K562 (cell line): ENCODE results near the gene C10orf143. TPM values are rescaled to one million over a fixed set of nuclear protein-coding genes. Genes with fewer than 3 reads are reported as not detected.

Source experiments
- ATAC-seq: fragments of 200-7000 bp; cut with Tn5 transposase; 3 replicates; pipeline ENCODE4 v1.9.1; 2020; ENCODE audit warnings: moderate library complexity
- BruUV-seq: library from RNA; stranded (reverse); fragments of 400-500 nt; replicated peaks from 2 replicates; lab custom pipeline; 2021; lab: Mats Ljungman, UMichigan
- CTCF ChIA-PET: fragments of 300-600 bp; formaldehyde crosslinking; extraction: SDS; loops from one replicate; lab custom pipeline; 2021; ENCODE audit warnings: low intra/inter-chr PET ratio; lab: Yijun Ruan, JAX
- POLR2A ChIA-PET: fragments of 300-600, 350-650 bp; sonication (Branson Sonifier 250); formaldehyde crosslinking; extraction: SDS; loops from one replicate; lab custom pipeline; 2021; ENCODE audit warnings: antibody characterized with exemption, inconsistent platforms; lab: Yijun Ruan, JAX
- DNase-seq, 4 experiments: peaks; one replicate each; pipeline versions ENCODE4 v3.0.0 to v3.0.0-alpha.2; 2011 to 2018; ENCODE audit warnings: low spot score in 3 of 4, mixed read lengths in 3 of 4; ENCODE audit errors: extremely low read depth in 1 of 4
- FAIRE-seq: peaks from 2 replicates; lab custom pipeline; 2011; peaks lifted over from hg19 to GRCh38; lab: Jason Lieb, UNC
- H2AFZ ChIP-seq: 2 replicates; pipeline ENCODE4 v1.6.0; 2011; ENCODE audit warnings: low read depth, low read length, control low read depth, inconsistent platforms
- H3K27ac ChIP-seq: fragments of 200-600 bp; 3 replicates; pipeline ENCODE4 v1.8.0; 2011; ENCODE audit warnings: low read depth, mild to moderate bottlenecking, control low read depth, inconsistent platforms, low read length, moderate library complexity, mixed read lengths; ENCODE audit errors: extremely low read depth
- H3K27me3 ChIP-seq, 2 experiments: fragments of 300-600 bp in 1 of 2; 2 replicates in 1 of 2; 3 replicates in 1 of 2; pipeline versions ENCODE4 v1.6.0 to v1.8.0; 2011; ENCODE audit warnings: inconsistent platforms in 2 of 2, low read length in 2 of 2, mild to moderate bottlenecking in 1 of 2, mixed read lengths in 1 of 2, moderate library complexity in 1 of 2; ENCODE audit not compliant: control insufficient read depth in 2 of 2, insufficient read depth in 2 of 2
- H3K36me3 ChIP-seq: fragments of 300-600 bp; 3 replicates; pipeline ENCODE4 v1.8.0; 2011; ENCODE audit warnings: mild to moderate bottlenecking, low read length, inconsistent platforms; ENCODE audit not compliant: control insufficient read depth, insufficient read depth
- H3K4me1 ChIP-seq, 2 experiments: fragments of 200-600 bp in 1 of 2; replicated peaks in 1 of 2; 2 replicates in 1 of 2; 3 replicates in 1 of 2; pipeline versions ENCODE4 v1.5.1 to v1.8.0; 2011; ENCODE audit warnings: inconsistent platforms in 2 of 2, low read length in 2 of 2, mild to moderate bottlenecking in 1 of 2, mixed read lengths in 1 of 2, moderate library complexity in 1 of 2; ENCODE audit not compliant: control insufficient read depth in 2 of 2, insufficient read depth in 2 of 2
- H3K4me2 ChIP-seq: 2 replicates; pipeline ENCODE4 v1.6.1; 2011; ENCODE audit warnings: low read length, control low read depth, inconsistent platforms, mixed read lengths; ENCODE audit not compliant: insufficient read depth
- H3K4me3 ChIP-seq: fragments of 200-600 bp; sonication (generic), shearing (Covaris generic); 2 replicates; pipeline ENCODE4 v1.5.1; 2016; ENCODE audit warnings: control low read depth, inconsistent platforms
- H3K79me2 ChIP-seq: fragments of 200-600 bp; 3 replicates; pipeline ENCODE4 v1.8.0; 2011; ENCODE audit warnings: low read length, inconsistent platforms; ENCODE audit not compliant: control insufficient read depth, insufficient read depth
- H3K9ac ChIP-seq, 2 experiments: 2 replicates each; pipeline versions ENCODE4 v1.6.0 to v1.6.1; 2011; ENCODE audit warnings: low read depth in 2 of 2, low read length in 2 of 2, control low read depth in 1 of 2, inconsistent platforms in 1 of 2, mild to moderate bottlenecking in 1 of 2, mixed read lengths in 1 of 2; ENCODE audit not compliant: insufficient read depth in 1 of 2
- H3K9me1 ChIP-seq: one replicate; pipeline ENCODE4 v1.6.0; 2011; ENCODE audit warnings: inconsistent platforms, mild to moderate bottlenecking, low read length, moderate library complexity; ENCODE audit not compliant: control insufficient read depth, insufficient read depth
- H3K9me3 ChIP-seq: replicated peaks from 2 replicates; pipeline ENCODE4 v1.5.1; 2011; ENCODE audit warnings: low read depth, low read length, inconsistent platforms; ENCODE audit not compliant: control insufficient read depth, insufficient read depth
- H4K20me1 ChIP-seq: replicated peaks from 2 replicates; pipeline ENCODE4 v1.6.1; 2011; ENCODE audit warnings: low read length, inconsistent platforms, mixed read lengths; ENCODE audit not compliant: control insufficient read depth, insufficient read depth
- BMI1 ChIP-seq: fragments of 150-350 bp; IDR thresholded peaks from 2 replicates; pipeline ENCODE4 v1.6.1; 2014; ENCODE audit warnings: low read length
- ETS2 ChIP-seq: IDR thresholded peaks from 2 replicates; pipeline ENCODE4 v1.6.1; 2016; ENCODE audit warnings: borderline replicate concordance, missing genetic modification characterization, mild to moderate bottlenecking, moderate library complexity, missing compliant biosample characterization; ENCODE audit not compliant: poor library complexity, severe bottlenecking
- RNF219 ChIP-seq: fragments of 250-450 bp; sonication (Bioruptor Pico); IDR thresholded peaks from 2 replicates; pipeline ENCODE4 v1.5.0; 2022; ENCODE audit warnings: mild to moderate bottlenecking
- SAFB2 ChIP-seq: fragments of 200-400 bp; formaldehyde crosslinking; IDR thresholded peaks from 2 replicates; pipeline ENCODE4 v1.6.1; 2018; ENCODE audit warnings: borderline replicate concordance, low read length, low read depth, moderate library complexity; ENCODE audit not compliant: severe bottlenecking
- ZC3H11A ChIP-seq: IDR thresholded peaks from 2 replicates; pipeline ENCODE4 v1.6.1; 2012; ENCODE audit warnings: low read depth, low read length, improper control_type of control experiment
- ZFP36 ChIP-seq: fragments of 150-350 bp; IDR thresholded peaks from 2 replicates; pipeline ENCODE4 v1.6.1; 2018; ENCODE audit warnings: low read length, low read depth; ENCODE audit not compliant: partially characterized antibody
- ZFX ChIP-seq: sonication (generic); formaldehyde crosslinking; IDR thresholded peaks from 2 replicates; pipeline ENCODE4 v1.8.0; 2022; ENCODE audit warnings: mild to moderate bottlenecking, missing genetic modification reagents, moderate library complexity
- ZNF354B ChIP-seq: fragments of 250-450 bp; sonication (Bioruptor Pico); IDR thresholded peaks from 2 replicates; pipeline ENCODE4 v1.4.0; 2020
- ZNF512 ChIP-seq: IDR thresholded peaks from 2 replicates; pipeline ENCODE4 v1.6.1; 2016; ENCODE audit warnings: missing genetic modification characterization, missing compliant biosample characterization
- ZNF77 ChIP-seq: fragments of 250-450 bp; sonication (Bioruptor Pico); IDR thresholded peaks from 2 replicates; pipeline ENCODE4 v1.5.0; 2020
- WGBS: fragments of 100-300 bp; shearing (Covaris generic); methylation state at CpG from one replicate; pipeline ENCODE4 v1.1.6; 2016; ENCODE audit warnings: low coverage, mixed read lengths; ENCODE audit not compliant: insufficient coverage; ENCODE audit errors: missing lambda C conversion rate; 5-methylcytosine and 5-hydroxymethylcytosine counted together
- in situ Hi-C: fragments of 300-500 bp; cut with MboI; formaldehyde crosslinking; loops from 4 replicates; pipeline ENCODE4 v1.15.0; 2018; ENCODE audit warnings: inconsistent platforms, mixed read lengths
- intact Hi-C: fragments of 100-400 bp; cut with micrococcal nuclease; formaldehyde crosslinking; loops from 2 replicates; pipeline ENCODE4 v1.14.2; 2022
- polyA plus RNA-seq, 8 experiments: library from polyadenylated mRNA; depleted of rRNA in 4 of 8; stranded (reverse) in 5 of 8; unstranded in 3 of 8; fragments of >200 nt; fragmentation: Nextera tagmentation in 2 of 8; fragmentation: Illumina TruSeq in 1 of 8; extraction: Ambion mirVana in 2 of 8; extraction: Trizol in 1 of 8; gene quantifications; 2 replicates each; pipeline versions ENCODE4 v1.2.1 to v1.2.3, GENCODE V29; 2011 to 2014; ENCODE audit warnings: inconsistent platforms in 1 of 8, missing spikeins in 1 of 8
- total RNA-seq, 7 experiments: library from RNA; depleted of rRNA in 6 of 7; stranded (reverse); fragments of >200 nt in 6 of 7; fragmentation: Illumina TruSeq in 2 of 7; extraction: Trizol in 2 of 7; gene quantifications; 2 replicates each; pipeline versions ENCODE4 v1.2.1 to v1.2.3, GENCODE V29; 2011 to 2021; ENCODE audit warnings: low replicate concordance in 1 of 7

Gene C10orf143
- total and polyA plus RNA-seq, 9 of the 15 experiments (the other 6 are each of a cell fraction or from before 2014, with no cell fraction given) = 0.07 to 0.42 (median 0.25) TPM; not detected in 2

- no peak for TF ChIP-seq RNF219 (CRISPR knock-in tag)
- no peak for TF ChIP-seq ZC3H11A
Observed at GRCh38 chr10:130042381-130042780, 68.2 kb downstream of the C10orf143 start (continued).

GRCh38 chr10:130041451-130042371, 68.9 kb downstream of the C10orf143 start:
- ATAC-seq (no peak), FAIRE-seq (no peak), DNase-seq (no peak)
- Histone ChIP-seq H3K79me2 (no peaks in the 10 kb centered on the region), H4K20me1 (no peaks in the 10 kb centered on the region; the same call in 1 of the 2 replicates), H3K9me1 (no peaks in the 10 kb centered on the region), H3K4me3 (no peak overlapping the region), H3K27ac (no peak overlapping the region), H3K36me3 (no peaks in the 10 kb centered on the region), H3K9me3 (no peaks in the 10 kb centered on the region), H3K4me1 (peaks cover 0 to 11% of the 10 kb centered on the region in 2 experiments; a peak in 2 of 5 replicates), H3K27me3 (peaks cover 3 to 31% of the 10 kb centered on the region in 2 experiments; a peak in 4 of 5 replicates), H3K4me2 (no peak overlapping the region), H2AFZ (no peak overlapping the region), H3K9ac (no peak overlapping the region)
- ChIA-PET POLR2A (interaction anchor here (1.0 kb wide), 1 partner anchor 18 kb away, joined by 3 read pairs; no protein-coding TSS in a partner anchor), CTCF (no interaction called here)
- 0% methylated on average over 10 of the region's 10 CpGs for WGBS
- in situ Hi-C loops (no loop called here), intact Hi-C loops (no loop called here)
- BruUV-seq = no TSS peak
- no peak for TF ChIP-seq ZNF512 (tag)
- no peak for TF ChIP-seq ETS2 (tag)
- TF ChIP-seq ZFX (CRISPR knock-in tag) = no peak
- TF ChIP-seq SAFB2 = no peak
- no peak for TF ChIP-seq ZNF354B (CRISPR knock-in tag)
- no peak for TF ChIP-seq ZFP36
- no peak for TF ChIP-seq BMI1
- no peak for TF ChIP-seq ZNF77 (CRISPR knock-in tag)
